SK-N-MC (cell line): ENCODE results near the gene TP53AIP1.

Experiments
- EZH2 ChIP-seq: fragments of 200-600 bp; sonication (generic); IDR thresholded peaks from one replicate; pipeline ENCODE4 v1.6.1; 2017; ENCODE audit warnings: antibody characterized with exemption
- POLR2AphosphoS5 ChIP-seq: IDR thresholded peaks from 2 replicates; pipeline ENCODE4 v1.6.1; 2012; ENCODE audit warnings: mild to moderate bottlenecking, low read depth, low read length, borderline replicate concordance

DNA sequence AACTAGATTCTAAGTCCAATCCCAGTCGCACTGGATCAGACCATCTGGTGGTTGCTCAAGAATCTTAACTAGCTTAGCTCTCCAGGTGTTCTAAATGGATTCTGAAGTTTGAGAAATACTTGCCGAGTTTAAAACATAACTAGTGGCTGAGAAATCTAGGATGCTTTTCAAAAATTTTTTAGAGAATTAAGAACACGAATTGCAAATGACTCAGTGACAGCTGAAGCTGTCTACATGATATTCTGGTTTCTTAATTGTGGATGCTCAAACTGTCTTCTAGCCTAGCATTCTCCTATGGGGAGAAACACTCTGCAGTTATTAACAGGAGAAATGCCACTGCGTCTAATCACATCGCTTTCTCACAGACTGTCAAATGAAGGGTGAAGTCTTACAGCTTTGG lies 20.2 kb upstream of the TP53AIP1 start:
- TF ChIP-seq EZH2 (no peak), POLR2AphosphoS5 (no peak)
